8988T (cell line): Measurements from ENCODE around the gene ERC2.
"Not testable (repeated sequence)": the region's sequence is repeated elsewhere in the genome, so short reads cannot be mapped to it uniquely, and the experiment has no call there.

Experiments used
- DNase-seq: peaks from one replicate; pipeline ENCODE4 v3.0.0; 2011

ERC2 gene

GRCh38 chr3:56113908-56114307, 354.4 kb downstream of the ERC2 start:
- DNase-seq: no peak

- DNase-seq: no peak
Observed at GRCh38 chr3:56113231-56113630, 355.0 kb downstream of the ERC2 start.

- no peak for DNase-seq
Observed at GRCh38 chr3:56111606-56112304, 356.5 kb downstream of the ERC2 start.

- no peak for DNase-seq
Observed at GRCh38 chr3:56110886-56111285, 357.4 kb downstream of the ERC2 start.

GRCh38 chr3:56107157-56107556, 361.1 kb downstream of the ERC2 start:
- no peak for DNase-seq

GRCh38 chr3:56102032-56102431, 366.2 kb downstream of the ERC2 start:
- no peak for DNase-seq

- no peak for DNase-seq
Observed at GRCh38 chr3:56101576-56101975, 366.7 kb downstream of the ERC2 start.

- no peak for DNase-seq
Observed at GRCh38 chr3:56096999-56097398, 371.3 kb downstream of the ERC2 start.

- no peak for DNase-seq
Observed at GRCh38 chr3:56094170-56094569, 374.1 kb downstream of the ERC2 start.

- DNase-seq: no peak
Observed at GRCh38 chr3:56089739-56090138, 378.5 kb downstream of the ERC2 start.

- no peak for DNase-seq
Observed at GRCh38 chr3:56087451-56088053, 380.7 kb downstream of the ERC2 start.

GRCh38 chr3:56086355-56086754, 381.9 kb downstream of the ERC2 start:
- DNase-seq: no peak

GRCh38 chr3:56081246-56081645, 387.0 kb downstream of the ERC2 start:
- no peak for DNase-seq

- no peak for DNase-seq
Observed at GRCh38 chr3:56076746-56077145, 391.5 kb downstream of the ERC2 start.

- no peak for DNase-seq
Observed at GRCh38 chr3:56075089-56075488, 393.2 kb downstream of the ERC2 start.

- no peak for DNase-seq
Observed at GRCh38 chr3:56069766-56070165, 398.5 kb downstream of the ERC2 start.

- not testable (repeated sequence) for DNase-seq
Observed at GRCh38 chr3:56066405-56066804, 401.9 kb downstream of the ERC2 start.

GRCh38 chr3:56064684-56065083, 403.6 kb downstream of the ERC2 start:
- no peak for DNase-seq

- DNase-seq: no peak
Observed at GRCh38 chr3:56061279-56061626, 407.0 kb downstream of the ERC2 start.

- no peak for DNase-seq
Observed at GRCh38 chr3:56060521-56061278, 407.6 kb downstream of the ERC2 start.

GRCh38 chr3:56059731-56060130, 408.5 kb downstream of the ERC2 start:
- no peak for DNase-seq

- no peak for DNase-seq
Observed at GRCh38 chr3:56055951-56056350, 412.3 kb downstream of the ERC2 start.

GRCh38 chr3:56055546-56055945, 412.7 kb downstream of the ERC2 start:
- DNase-seq: no peak

GRCh38 chr3:56054844-56055243, 413.4 kb downstream of the ERC2 start:
- no peak for DNase-seq
